GM19193 (cell line): ENCODE results near the gene TLNRD1.

Experiments
- POLR2A ChIP-seq: IDR thresholded peaks from 4 replicates; pipeline ENCODE4 v1.6.1; 2011; ENCODE audit not compliant: insufficient read depth, insufficient read length; ENCODE audit errors: extremely low read depth

TLNRD1 gene

GRCh38 chr15:81050259-81050658 is 49.5 kb downstream of the TLNRD1 start:
- no peak for TF ChIP-seq POLR2A

GRCh38 chr15:81050805-81051204 is 50.1 kb downstream of the TLNRD1 start:
- TF ChIP-seq POLR2A: no peak

GRCh38 chr15:81052046-81052445 is 51.3 kb downstream of the TLNRD1 start:
- TF ChIP-seq POLR2A: no peak

- TF ChIP-seq POLR2A: no peak
Observed at GRCh38 chr15:81053621-81054020, 52.9 kb downstream of the TLNRD1 start.

- TF ChIP-seq POLR2A: no peak
Observed at GRCh38 chr15:81054236-81054635, 53.5 kb downstream of the TLNRD1 start.
